Subcutaneous adipose tissue (tissue), 4 donors: ENCODE measurements around the gene ADCK2. TPM values are rescaled to one million over a fixed set of nuclear protein-coding genes. Genes with fewer than 3 reads are reported as not detected.

Source experiments
- total RNA-seq, 4 donors: library from RNA; depleted of rRNA; stranded (reverse); fragments of >200 nt; gene quantifications; one replicate each; pipeline ENCODE4 v1.1.0, GENCODE V29; 2016
- TF ChIP-seq, protein P1 (sequence below): fragments of 450-650 bp; IDR thresholded peaks from one replicate; pipeline ENCODE4 v1.5.1; 2016; ENCODE audit warnings: low read depth, mild to moderate bottlenecking, control low read depth, antibody characterized with exemption, moderate library complexity

ADCK2 gene, protein sequence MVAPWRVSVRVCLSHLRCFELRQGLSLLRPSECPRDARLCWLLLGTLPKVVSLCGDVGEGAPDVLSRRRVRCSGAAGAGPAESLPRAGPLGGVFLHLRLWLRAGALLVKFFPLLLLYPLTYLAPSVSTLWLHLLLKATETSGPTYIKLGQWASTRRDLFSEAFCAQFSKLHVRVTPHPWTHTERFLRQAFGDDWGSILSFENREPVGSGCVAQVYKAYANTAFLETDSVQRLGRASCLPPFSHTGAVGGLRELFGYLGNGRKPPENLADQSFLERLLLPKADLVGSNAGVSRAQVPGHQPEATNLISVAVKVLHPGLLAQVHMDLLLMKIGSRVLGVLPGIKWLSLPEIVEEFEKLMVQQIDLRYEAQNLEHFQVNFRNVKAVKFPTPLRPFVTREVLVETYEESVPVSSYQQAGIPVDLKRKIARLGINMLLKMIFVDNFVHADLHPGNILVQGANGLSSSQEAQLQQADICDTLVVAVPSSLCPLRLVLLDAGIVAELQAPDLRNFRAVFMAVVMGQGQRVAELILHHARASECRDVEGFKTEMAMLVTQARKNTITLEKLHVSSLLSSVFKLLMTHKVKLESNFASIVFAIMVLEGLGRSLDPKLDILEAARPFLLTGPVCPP
- 10 to 100 TPM in 3 of 4 donors, 1 to 10 TPM in 1; 6.8 to 45.0 (median 19.9) TPM for total RNA-seq

DNA sequence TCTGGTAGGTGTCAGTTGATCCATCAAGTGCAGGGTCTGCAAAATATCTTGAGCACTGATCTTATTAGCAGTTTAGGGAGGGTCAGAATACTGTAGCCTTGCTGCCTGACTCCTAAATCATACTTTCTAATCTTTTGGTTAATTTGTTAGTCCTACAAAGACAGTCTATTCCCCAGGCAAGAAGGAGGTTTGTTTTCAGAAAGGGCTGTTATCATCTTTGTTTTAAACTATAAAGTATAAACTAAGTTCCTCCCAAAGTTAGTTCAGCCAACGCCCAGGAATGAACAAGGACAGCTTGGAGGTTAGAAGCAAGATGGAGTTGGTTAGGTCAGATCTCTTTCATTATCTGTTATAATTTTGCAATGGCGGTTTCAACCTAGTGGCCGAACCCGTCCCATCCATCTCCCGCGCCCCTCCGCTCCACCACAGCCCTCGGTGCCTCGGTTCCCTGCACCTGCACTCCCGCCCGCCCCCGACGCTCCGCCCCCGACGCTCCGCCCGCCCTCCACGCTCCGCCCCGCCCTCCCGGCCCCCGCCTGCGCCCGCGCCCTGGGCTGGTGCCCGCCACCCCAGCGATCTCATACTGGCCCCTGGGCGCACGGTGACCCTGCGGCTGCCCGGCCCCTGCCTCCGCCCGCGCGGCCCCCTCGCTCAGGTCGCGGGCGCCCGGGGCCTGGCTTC is at the start of gene ADCK2:
Gene ADCK2, plus strand, starts transcription at position 564 of the 681 bp plus-strand sequence. CDS start 386 bp downstream, outside the sequence.
- TF ChIP-seq, protein P1, sequence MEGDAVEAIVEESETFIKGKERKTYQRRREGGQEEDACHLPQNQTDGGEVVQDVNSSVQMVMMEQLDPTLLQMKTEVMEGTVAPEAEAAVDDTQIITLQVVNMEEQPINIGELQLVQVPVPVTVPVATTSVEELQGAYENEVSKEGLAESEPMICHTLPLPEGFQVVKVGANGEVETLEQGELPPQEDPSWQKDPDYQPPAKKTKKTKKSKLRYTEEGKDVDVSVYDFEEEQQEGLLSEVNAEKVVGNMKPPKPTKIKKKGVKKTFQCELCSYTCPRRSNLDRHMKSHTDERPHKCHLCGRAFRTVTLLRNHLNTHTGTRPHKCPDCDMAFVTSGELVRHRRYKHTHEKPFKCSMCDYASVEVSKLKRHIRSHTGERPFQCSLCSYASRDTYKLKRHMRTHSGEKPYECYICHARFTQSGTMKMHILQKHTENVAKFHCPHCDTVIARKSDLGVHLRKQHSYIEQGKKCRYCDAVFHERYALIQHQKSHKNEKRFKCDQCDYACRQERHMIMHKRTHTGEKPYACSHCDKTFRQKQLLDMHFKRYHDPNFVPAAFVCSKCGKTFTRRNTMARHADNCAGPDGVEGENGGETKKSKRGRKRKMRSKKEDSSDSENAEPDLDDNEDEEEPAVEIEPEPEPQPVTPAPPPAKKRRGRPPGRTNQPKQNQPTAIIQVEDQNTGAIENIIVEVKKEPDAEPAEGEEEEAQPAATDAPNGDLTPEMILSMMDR = no peak

- TF ChIP-seq, protein P1 = no peak
These were observed 48.8 kb upstream of the ADCK2 start for GRCh38 chr7:140623980-140624379.

- TF ChIP-seq, protein P1 = no peak
These were observed 48.2 kb upstream of the ADCK2 start for GRCh38 chr7:140624392-140625191.

DNA sequence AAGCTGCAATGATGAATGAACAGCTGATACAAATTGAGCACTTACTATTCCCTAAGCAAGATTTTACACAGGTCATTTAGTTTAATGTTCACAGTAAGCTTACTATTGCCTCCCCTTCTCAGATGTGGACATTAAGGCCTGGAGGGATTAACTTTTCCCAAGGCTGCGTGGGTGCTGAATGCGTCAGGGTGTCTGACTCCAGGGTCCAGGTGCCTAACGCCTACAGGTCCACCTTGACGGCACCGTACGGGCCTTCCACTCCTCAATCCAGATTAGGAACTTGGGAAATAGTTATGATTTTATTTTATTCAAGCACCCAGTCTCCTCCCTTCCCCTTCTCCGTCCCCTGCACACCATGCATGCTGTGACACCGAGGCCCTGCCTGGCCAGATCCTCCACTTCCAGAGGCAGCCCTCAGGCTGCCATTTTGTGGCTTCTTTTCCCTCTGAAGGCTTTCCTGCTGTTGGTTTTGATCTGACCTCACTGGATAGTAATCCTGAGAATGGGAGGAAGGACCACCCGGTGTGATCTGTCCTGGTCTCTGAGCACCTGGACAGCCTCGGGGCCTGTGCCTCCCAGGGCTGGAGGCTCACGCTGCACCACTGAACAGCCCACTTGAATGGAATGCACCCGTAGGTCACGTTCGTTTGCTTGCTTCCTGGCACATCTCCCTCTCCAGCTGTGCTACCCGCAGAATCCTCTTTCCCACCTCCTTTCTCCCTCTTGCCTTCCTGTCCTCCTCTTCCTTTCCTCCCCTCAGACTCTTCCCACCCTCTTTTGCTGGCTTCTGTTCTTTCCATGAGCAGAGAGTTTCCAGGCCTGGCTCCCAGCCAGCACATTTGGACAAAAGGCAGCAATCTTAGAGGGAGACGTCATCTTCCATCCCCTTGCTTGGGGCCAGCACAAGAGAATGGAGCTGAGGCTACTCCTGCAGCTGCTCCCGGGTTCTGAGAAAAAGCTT is 46.6 kb upstream of the ADCK2 start:
- TF ChIP-seq, protein P1 = no peak

DNA sequence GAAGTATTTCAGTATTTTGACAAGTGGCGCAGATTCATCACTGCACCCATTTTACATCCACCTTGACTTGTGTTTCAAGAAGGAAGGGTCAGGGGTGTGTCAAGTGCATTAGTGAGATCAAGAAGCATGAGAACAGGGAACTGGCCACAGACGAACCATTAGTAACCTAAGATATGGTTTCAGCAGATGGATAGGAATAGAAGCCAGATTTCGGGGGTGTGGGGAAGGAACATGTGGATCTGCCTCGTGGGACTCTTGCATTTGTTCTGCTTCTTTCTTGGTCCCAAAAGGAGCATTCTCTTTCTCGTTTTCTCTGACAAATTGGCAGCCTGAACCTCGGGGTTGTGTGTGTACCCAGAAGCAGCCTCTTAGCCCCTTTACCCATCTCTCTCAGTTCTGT is 41.7 kb upstream of the ADCK2 start:
- TF ChIP-seq, protein P1 = no peak

GRCh38 chr7:140631602-140632001 is 41.1 kb upstream of the ADCK2 start:
- TF ChIP-seq, protein P1 = no peak
